LNCaP clone FGC (cell line): ENCODE results near the gene BDKRB2.

Source experiments
- DNase-seq: peaks from one replicate; pipeline ENCODE4 v3.0.0-alpha.2; 2011; ENCODE audit warnings: low read depth
- H3K4me3 ChIP-seq: 2 replicates; pipeline ENCODE4 v1.5.1; 2011; ENCODE audit warnings: mild to moderate bottlenecking, low read depth, low read length, control low read depth
- TF ChIP-seq, protein P1 (sequence below): IDR thresholded peaks from 2 replicates; pipeline ENCODE4 v1.5.1; 2012; ENCODE audit warnings: mild to moderate bottlenecking; ENCODE audit not compliant: control insufficient read depth, insufficient read depth; ENCODE audit errors: extremely low read depth

BDKRB2 gene

DNA sequence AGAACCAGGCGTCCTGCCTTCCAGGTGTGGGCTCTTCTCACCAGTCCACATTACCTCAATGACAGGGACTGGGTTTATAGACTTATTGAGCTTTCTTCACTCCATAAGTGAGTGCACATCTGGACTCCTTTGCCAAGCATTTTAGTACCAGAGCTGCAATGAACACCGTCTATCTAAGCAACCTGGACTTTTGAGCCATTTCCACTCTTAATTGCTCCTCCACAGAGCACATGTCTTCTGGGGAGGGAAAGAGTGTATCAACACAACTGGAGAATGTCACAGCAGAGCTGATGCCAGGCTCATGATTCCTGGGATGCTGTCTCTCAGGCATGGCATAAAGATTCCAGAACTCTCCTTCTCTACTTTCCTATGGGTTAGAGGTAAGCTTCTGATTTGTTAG, 43.0 kb upstream of the BDKRB2 start:
- no peak for DNase-seq
- TF ChIP-seq, protein P1, sequence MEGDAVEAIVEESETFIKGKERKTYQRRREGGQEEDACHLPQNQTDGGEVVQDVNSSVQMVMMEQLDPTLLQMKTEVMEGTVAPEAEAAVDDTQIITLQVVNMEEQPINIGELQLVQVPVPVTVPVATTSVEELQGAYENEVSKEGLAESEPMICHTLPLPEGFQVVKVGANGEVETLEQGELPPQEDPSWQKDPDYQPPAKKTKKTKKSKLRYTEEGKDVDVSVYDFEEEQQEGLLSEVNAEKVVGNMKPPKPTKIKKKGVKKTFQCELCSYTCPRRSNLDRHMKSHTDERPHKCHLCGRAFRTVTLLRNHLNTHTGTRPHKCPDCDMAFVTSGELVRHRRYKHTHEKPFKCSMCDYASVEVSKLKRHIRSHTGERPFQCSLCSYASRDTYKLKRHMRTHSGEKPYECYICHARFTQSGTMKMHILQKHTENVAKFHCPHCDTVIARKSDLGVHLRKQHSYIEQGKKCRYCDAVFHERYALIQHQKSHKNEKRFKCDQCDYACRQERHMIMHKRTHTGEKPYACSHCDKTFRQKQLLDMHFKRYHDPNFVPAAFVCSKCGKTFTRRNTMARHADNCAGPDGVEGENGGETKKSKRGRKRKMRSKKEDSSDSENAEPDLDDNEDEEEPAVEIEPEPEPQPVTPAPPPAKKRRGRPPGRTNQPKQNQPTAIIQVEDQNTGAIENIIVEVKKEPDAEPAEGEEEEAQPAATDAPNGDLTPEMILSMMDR = no peak

DNA sequence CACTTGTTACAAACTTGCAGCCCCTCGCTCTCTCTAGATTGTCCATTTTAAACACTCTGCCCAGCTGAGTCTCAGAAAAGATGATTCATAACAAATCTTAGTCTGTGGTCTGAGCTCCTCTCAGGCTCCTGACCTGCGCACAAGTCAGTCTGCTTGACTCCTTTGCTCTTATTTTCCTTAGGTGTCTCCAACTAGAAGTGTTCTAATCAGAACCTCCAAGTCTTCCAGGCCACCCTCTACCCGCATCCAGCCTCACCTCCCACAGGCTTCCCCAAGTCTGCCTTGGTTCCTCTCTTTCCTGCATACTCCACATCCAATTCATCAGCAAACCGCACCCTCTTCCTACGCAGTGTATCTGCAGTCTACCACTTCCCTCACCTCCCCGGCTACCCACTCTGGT, 42.4 kb upstream of the BDKRB2 start:
- DNase-seq = no peak
- TF ChIP-seq, protein P1 = no peak
- H3K4me3 ChIP-seq = no peak overlapping the region

More for the DNA sequence above, 43.0 kb upstream of the BDKRB2 start:
- H3K4me3 ChIP-seq = no peak overlapping the region

DNA sequence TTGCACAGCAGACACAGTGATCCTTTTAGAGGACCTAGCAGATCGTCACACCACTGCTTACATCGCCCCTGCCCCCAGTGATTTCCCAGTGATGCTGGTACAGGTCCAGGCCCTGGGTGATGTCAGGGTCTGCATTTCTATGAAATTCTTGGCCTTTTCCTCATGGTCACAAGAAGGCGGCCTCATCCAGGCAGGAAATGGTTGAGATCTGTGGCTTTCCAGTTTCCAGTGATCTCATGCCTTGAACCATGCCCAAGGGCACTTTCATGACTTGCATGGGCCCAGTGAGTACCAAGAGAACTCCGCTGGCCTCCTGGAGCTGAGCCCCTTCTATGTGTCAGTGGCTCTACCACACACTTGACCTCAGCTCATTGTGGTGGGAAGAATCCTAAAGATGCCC, 41.9 kb upstream of the BDKRB2 start:
- DNase-seq = no peak
- no peak overlapping the region for H3K4me3 ChIP-seq
- TF ChIP-seq, protein P1 = no peak

DNA sequence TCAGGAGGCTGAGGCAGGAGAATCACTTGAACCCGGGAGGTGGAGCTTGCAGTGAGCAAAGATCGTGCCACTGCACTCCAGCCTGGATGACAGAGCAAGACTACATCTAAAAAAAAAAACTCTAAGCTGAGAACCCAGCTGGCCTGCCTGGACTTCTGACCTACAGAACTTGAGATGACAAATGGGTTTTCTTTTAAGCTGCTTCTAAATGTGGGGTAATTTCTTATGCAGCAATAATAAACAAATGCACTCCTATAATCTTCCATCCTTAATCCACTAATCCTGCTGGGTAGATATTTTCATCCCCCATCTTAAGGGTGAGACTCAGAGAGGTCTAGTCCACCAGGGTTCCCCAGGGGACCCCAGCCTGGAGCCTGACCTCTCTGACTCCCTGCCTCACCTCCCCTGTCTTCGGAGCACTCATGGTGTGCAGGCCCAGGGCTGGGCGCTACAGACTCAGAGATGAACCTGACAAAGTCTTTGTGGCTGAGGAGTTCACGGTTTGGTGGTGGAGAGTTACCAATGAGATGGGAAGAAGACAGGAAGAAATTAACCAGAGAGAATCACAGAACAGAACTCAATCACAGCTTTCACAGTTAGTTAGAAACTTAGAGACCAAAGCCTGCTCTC, 39.7 kb upstream of the BDKRB2 start:
- no peak overlapping the region for H3K4me3 ChIP-seq
- no peak for DNase-seq
- TF ChIP-seq, protein P1 = no peak

DNA sequence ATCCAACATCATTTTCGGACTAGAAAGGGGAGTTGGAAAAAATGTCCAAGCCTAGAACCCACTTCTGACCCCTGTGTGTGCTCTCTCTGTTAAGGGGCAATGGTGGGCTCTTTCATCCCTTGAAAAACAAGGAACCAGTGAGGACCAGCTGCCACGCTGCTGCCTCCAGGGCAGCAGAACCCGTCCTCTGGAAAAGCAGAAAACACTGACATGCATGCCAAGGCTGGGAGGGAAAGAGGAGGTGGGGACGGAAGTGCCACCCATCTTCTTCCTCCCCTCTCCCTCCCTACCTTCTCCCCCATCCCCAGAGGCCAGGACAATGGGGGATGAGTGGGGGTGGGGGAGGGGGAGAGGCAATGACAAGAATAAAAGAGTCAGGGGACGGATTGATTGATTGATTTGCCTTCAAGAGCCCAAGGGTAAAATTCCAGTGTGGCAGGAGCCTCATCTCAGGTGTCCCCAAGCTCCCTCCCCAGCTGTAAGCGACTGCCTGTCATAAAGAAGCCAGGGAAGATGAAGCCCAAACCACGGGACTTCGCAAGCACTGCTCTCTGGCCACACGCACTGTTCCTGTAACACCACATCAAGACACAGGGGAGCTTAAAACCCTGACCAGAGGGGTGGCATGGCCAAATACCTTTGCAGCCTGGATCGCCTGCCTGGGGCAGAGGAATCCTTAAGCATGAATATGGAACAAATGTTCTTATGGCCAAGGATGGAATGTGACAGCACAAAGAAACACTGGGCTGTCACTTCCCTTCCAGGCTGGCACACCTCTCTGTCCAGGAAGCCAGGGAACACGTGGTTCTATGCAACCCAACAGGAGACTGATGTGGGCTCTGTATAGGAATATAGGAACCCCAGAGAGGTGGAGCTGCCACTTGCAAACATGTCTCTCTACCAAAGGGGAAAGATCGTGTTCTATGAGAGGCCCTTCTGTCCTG, 38.9 kb upstream of the BDKRB2 start:
- TF ChIP-seq, protein P1 = no peak
- DNase-seq = no peak
- H3K4me3 ChIP-seq = no peak overlapping the region

DNA sequence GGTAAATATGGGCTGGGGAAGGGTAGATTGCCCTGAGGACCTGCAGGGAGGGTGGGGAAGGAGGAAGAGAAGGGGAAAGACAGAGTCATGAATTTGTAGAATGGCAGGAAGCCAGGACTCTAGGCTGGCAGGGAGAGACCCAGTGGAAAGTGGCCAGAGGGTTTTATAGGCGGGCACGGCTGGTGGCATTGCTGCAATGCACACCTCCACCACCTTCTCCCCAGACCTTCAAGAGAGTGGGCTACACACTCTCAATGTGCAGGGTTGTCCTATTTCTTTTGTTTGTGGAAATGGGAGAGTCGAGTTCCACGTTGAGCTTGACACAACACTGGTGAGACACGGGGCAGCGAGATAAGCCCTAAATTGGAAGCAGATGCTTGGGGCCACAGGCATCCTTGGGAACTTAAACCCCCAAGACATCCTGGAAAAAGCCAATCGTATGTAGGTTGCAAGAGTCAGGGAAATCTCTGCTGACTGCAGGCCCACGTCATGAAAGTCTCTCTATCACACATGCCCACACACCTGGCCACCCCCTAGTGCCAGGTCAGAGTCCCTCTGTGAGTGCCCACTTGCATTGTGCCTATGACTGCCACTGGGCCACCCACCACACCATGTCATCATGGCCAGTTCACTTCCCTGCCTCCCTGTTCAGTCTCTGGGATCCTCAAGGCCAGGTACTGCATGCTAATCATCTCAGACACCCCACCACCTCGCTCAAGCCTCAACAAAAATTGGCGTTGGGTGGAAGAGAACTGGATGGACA, 38.0 kb upstream of the BDKRB2 start:
- no peak overlapping the region for H3K4me3 ChIP-seq
- TF ChIP-seq, protein P1 = no peak
- no peak for DNase-seq
